IPS-18a (cell line): Measurements from ENCODE around the gene CDK5.

ENCODE experiments used
- H3K27ac ChIP-seq: one replicate; pipeline ENCODE4 v1.5.1; 2013; ENCODE audit warnings: low read length
- H3K27me3 ChIP-seq: one replicate; pipeline ENCODE4 v1.6.1; 2013; ENCODE audit warnings: mild to moderate bottlenecking, low read length; ENCODE audit not compliant: control insufficient read depth, insufficient read depth
- H3K36me3 ChIP-seq: one replicate; pipeline ENCODE4 v1.6.1; 2013; ENCODE audit warnings: low read depth, low read length; ENCODE audit not compliant: control insufficient read depth
- H3K4me1 ChIP-seq: one replicate; pipeline ENCODE4 v1.6.1; 2013; ENCODE audit warnings: low read depth, low read length; ENCODE audit not compliant: control insufficient read depth
- H3K4me3 ChIP-seq: one replicate; pipeline ENCODE4 v1.5.1; 2013; ENCODE audit warnings: low read length
- H3K9ac ChIP-seq: one replicate; pipeline ENCODE4 v1.6.1; 2013; ENCODE audit warnings: mild to moderate bottlenecking, low read length, moderate library complexity
- H3K9me3 ChIP-seq: one replicate; pipeline ENCODE4 v1.6.1; 2013; ENCODE audit warnings: low read depth, low read length; ENCODE audit not compliant: control insufficient read depth

CDK5 gene

DNA sequence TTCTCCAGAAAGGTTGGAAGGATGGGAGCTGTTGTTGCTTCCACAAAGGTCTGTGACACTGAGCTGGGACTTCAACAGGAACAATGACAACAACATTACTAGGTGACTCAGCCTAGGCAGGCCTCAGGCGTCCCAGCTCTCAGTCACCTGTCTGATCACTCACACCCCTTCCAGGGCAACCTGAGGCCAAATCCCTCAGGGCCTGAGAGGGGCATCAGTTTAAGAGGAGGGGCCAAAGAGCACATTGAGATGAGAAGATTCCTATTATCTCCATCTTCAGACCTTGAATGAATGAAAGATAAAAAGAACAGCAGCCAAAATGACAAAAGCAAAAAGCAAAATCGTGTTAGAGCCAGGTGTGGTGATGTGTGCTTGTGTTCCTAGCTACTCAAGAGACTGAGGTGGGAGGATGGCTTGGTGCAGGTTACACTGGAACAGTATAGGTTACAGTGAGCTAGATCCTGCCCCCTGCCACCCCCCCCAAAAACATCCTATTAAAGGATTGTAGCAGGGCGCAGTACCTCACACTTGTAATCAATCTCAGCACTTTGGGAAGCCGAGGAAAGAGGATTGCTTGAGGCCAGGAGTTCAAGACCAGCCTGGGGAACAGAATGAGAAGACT, 33.2 kb downstream of the CDK5 start, which contains the start of gene ATG9B:
Gene ATG9B, minus strand, starts transcription at position 60 of the 622 bp plus-strand sequence. CDS start 71 bp downstream, outside the sequence.
- H3K27ac ChIP-seq: no peak within 1 kb of the TSS
- peaks cover 21% of the 10 kb centered on the region for H3K4me1 ChIP-seq
- H3K9ac ChIP-seq: no peak within 1 kb of the TSS
- no peak within 1 kb of the TSS for H3K4me3 ChIP-seq
- H3K36me3 ChIP-seq: no peaks in the 10 kb centered on the region
- no peaks in the 10 kb centered on the region for H3K9me3 ChIP-seq
- H3K27me3 ChIP-seq: peaks cover 25% of the 10 kb centered on the region

GRCh38 chr7:151023232-151023631, 34.5 kb downstream of the CDK5 start:
- no peak overlapping the region for H3K27ac ChIP-seq
- H3K36me3 ChIP-seq: no peaks in the 10 kb centered on the region
- H3K4me3 ChIP-seq: no peak overlapping the region
- peaks cover 25% of the 10 kb centered on the region for H3K4me1 ChIP-seq
- peaks cover 38% of the 10 kb centered on the region for H3K27me3 ChIP-seq
- no peaks in the 10 kb centered on the region for H3K9me3 ChIP-seq
- H3K9ac ChIP-seq: no peak overlapping the region

GRCh38 chr7:151020231-151020630, 37.5 kb downstream of the CDK5 start:
- Histone ChIP-seq H3K9me3 (no peaks in the 10 kb centered on the region), H3K27me3 (peaks cover 43% of the 10 kb centered on the region), H3K4me1 (peaks cover 21% of the 10 kb centered on the region), H3K9ac (no peak overlapping the region), H3K4me3 (no peak overlapping the region), H3K36me3 (no peaks in the 10 kb centered on the region), H3K27ac (no peak overlapping the region)

DNA sequence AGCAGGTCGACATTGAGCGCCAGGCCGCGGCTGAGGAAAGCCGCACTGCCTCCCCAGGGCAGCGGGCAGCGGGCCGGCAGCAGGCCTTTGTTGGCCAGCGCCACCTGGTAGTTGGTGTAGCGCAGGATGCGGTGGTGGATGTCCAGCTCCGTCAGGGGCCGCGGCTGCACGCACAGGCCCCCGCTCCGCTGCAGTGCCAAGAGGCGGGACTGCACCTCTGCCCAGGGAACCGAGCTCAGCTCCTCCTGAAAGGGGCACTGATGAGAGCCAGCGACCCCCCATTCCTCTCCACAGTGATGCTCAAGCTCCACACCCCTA, 38.6 kb downstream of the CDK5 start:
- Histone ChIP-seq H3K27ac (no peak overlapping the region), H3K36me3 (no peaks in the 10 kb centered on the region), H3K9ac (no peak overlapping the region), H3K9me3 (no peaks in the 10 kb centered on the region), H3K27me3 (peaks cover 43% of the 10 kb centered on the region), H3K4me1 (peaks cover 21% of the 10 kb centered on the region), H3K4me3 (no peak overlapping the region)

DNA sequence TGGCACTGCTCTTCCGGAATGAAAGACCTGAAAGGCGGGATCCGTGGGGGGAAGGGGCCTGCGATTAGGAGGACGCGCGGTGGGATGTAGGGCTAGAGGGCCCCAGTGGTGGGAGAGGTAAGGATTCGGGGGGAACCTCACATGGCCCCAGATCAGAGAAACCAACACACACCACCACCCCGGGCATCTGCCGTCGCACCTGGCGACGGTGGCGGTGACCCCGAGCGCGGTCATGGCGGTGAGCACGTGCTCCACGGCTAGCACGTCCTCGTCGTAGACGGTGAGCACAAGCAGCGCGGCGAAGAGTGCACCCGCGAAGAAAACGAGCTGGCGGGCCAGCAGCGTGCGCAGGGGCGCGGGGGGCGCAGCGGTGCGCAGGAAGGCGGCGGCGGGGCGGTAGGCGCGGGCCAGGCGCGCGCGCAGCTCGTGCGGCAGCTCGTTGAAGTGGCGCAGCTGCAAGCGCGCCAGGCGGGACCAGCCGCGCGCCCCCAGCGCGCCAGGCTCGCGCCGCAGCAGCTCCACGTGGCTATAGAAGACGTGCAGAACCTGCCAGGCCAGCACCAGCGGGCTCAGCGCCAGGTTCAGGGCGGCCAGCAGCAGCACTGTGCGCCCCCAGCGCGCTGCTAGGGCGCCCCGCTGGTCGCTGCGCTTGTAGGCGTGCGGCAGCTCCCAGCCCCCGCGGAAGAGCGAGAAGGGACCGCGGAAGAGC, 39.1 kb downstream of the CDK5 start:
- H3K27me3 ChIP-seq: peaks cover 43% of the 10 kb centered on the region
- H3K36me3 ChIP-seq: no peaks in the 10 kb centered on the region
- H3K9me3 ChIP-seq: no peaks in the 10 kb centered on the region
- H3K9ac ChIP-seq: peak overlapping the region; percentile 18
- H3K4me3 ChIP-seq: peak overlapping the region; percentile 37
- peaks cover 21% of the 10 kb centered on the region for H3K4me1 ChIP-seq
- H3K27ac ChIP-seq: no peak overlapping the region

DNA sequence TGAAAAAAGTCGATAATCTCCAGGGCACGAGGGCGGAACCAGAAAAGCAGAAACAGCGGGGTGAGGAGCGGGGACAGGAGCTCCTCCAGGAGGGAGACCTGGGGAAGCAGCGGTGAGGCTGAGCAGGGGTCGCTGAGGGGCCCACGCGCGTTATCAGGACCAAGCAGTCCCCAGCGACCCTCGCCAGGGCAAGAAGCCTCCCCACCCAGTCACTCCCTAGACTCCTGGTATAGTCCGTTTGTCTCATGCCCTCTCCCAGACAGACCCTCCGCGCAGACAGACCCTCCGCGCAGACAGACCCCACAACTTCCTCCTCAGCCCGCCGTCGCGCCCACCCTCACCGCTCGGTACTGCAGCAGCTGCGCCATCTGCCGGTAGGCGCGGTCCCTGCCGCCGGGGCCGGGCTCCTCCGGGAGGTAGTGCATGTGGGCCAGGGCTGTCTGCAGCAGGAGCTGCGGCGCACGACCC, 39.7 kb downstream of the CDK5 start:
- Histone ChIP-seq H3K4me3 (peak overlapping the region; percentile 41), H3K27ac (no peak overlapping the region), H3K4me1 (peaks cover 21% of the 10 kb centered on the region), H3K9ac (peak overlapping the region; percentile 18), H3K36me3 (no peaks in the 10 kb centered on the region), H3K27me3 (peaks cover 48% of the 10 kb centered on the region), H3K9me3 (no peaks in the 10 kb centered on the region)

- Histone ChIP-seq H3K4me1 (peaks cover 21% of the 10 kb centered on the region), H3K36me3 (no peaks in the 10 kb centered on the region), H3K27ac (no peak overlapping the region), H3K9me3 (no peaks in the 10 kb centered on the region), H3K4me3 (peak overlapping the region; percentile 41), H3K27me3 (peaks cover 50% of the 10 kb centered on the region), H3K9ac (no peak overlapping the region)
These were observed 40.2 kb downstream of the CDK5 start for GRCh38 chr7:151017370-151017952.

DNA sequence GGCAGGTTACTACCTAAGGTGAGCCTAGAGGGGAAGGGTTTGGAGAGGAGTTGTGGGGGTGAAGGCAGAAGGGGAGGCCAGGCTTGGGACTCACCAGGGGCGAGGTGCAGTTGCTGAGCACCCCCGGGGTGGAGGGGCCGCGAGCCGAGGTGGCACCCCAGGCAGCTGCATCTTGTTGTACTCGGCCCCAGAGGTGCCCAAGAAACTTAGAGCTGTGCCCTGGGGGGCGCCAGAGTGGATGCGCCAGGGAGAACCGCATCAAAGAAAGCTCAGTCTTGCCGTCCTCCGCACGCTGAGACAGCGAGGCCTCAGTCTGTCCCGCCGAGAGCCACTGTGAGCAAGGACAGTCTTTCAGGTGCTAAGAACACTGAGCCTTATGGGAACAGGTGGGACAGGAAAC, 40.8 kb downstream of the CDK5 start:
- H3K27ac ChIP-seq: no peak overlapping the region
- H3K4me3 ChIP-seq: no peak overlapping the region
- H3K27me3 ChIP-seq: peaks cover 54% of the 10 kb centered on the region
- peaks cover 21% of the 10 kb centered on the region for H3K4me1 ChIP-seq
- H3K36me3 ChIP-seq: no peaks in the 10 kb centered on the region
- no peaks in the 10 kb centered on the region for H3K9me3 ChIP-seq
- no peak overlapping the region for H3K9ac ChIP-seq

DNA sequence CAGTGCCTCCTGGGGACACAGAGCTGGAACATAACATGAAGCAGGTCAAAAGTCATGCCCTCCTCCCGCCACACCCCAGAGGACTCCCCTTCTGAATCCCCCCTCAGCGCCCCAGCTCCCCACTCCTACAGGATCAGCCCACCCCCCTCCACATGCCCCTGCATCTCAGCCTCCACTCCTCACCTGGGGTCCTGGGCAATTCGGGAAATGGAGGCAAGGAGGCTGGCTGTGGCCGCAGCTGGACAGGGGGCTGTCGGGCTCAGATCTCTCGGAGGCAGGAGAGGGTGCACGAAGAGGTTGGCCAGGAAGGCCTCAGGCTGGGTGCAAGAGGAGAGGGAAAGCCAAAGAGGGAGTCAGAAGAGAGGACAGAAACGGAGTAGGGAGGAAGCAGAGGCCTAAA, 41.2 kb downstream of the CDK5 start:
- peaks cover 21% of the 10 kb centered on the region for H3K4me1 ChIP-seq
- no peaks in the 10 kb centered on the region for H3K9me3 ChIP-seq
- peaks cover 54% of the 10 kb centered on the region for H3K27me3 ChIP-seq
- no peak overlapping the region for H3K27ac ChIP-seq
- H3K36me3 ChIP-seq: no peaks in the 10 kb centered on the region
- no peak overlapping the region for H3K4me3 ChIP-seq
- no peak overlapping the region for H3K9ac ChIP-seq

DNA sequence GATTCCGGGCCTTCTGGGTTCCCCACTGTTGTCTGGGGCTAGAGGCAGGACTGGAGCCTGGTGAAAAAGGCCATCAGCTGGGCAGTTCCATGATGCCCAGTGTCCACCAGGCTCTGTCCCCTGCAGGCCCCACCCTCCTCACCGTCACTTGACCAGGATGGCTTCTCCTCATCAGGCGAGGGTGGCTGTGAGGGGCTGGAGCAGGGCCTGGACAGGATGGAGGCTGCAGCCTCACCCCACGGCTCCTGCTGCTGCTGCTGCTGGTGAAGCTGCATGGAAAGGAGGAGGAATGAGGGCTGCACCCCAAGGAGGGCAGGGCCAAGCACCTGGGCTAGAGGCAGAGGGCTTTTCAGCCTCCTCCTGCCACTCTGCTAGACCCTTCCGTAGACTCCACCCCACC, 41.7 kb downstream of the CDK5 start:
- Histone ChIP-seq H3K27ac (no peak overlapping the region), H3K27me3 (peaks cover 52% of the 10 kb centered on the region), H3K36me3 (no peaks in the 10 kb centered on the region), H3K9me3 (no peaks in the 10 kb centered on the region), H3K4me3 (no peak overlapping the region), H3K4me1 (peaks cover 20% of the 10 kb centered on the region), H3K9ac (no peak overlapping the region)

GRCh38 chr7:151014950-151015349, 42.7 kb downstream of the CDK5 start:
- peaks cover 42% of the 10 kb centered on the region for H3K27me3 ChIP-seq
- H3K4me3 ChIP-seq: no peak overlapping the region
- H3K9me3 ChIP-seq: no peaks in the 10 kb centered on the region
- H3K9ac ChIP-seq: no peak overlapping the region
- H3K27ac ChIP-seq: no peak overlapping the region
- H3K4me1 ChIP-seq: peaks cover 18% of the 10 kb centered on the region
- no peaks in the 10 kb centered on the region for H3K36me3 ChIP-seq
